Fibroblast of gingiva (primary cell): ENCODE data around the gene HACE1.
"Not testable (repeated sequence)": the region's sequence is repeated elsewhere in the genome, so short reads cannot be mapped to it uniquely, and the experiment has no call there.

ENCODE experiments used
- DNase-seq: peaks from one replicate; pipeline ENCODE4 v3.0.0-alpha.2; 2011; ENCODE audit warnings: low read depth

HACE1 gene

GRCh38 chr6:104859225-104860146 lies at the start of gene HACE1:
Gene HACE1, minus strand, starts transcription at chr6:104859919. Its CDS starts 277 bp downstream, at chr6:104859642.
- DNase-seq: peak; percentile 88

- DNase-seq: no peak
Measured at GRCh38 chr6:104908888-104909525, 49.3 kb upstream of the HACE1 start.

GRCh38 chr6:104908031-104908887 lies 48.5 kb upstream of the HACE1 start:
- no peak for DNase-seq

- DNase-seq: not testable (repeated sequence)
Measured at GRCh38 chr6:104898893-104899292, 39.2 kb upstream of the HACE1 start.

- DNase-seq: no peak
Measured at GRCh38 chr6:104896914-104897313, 37.2 kb upstream of the HACE1 start.

- no peak for DNase-seq
Measured at GRCh38 chr6:104888066-104888465, 28.3 kb upstream of the HACE1 start.

- peak; percentile 3 for DNase-seq
Measured at GRCh38 chr6:104887350-104887749, 27.6 kb upstream of the HACE1 start.

- no peak for DNase-seq
Measured at GRCh38 chr6:104885518-104886043, 25.9 kb upstream of the HACE1 start.

- no peak for DNase-seq
Measured at GRCh38 chr6:104884867-104885517, 25.3 kb upstream of the HACE1 start.

GRCh38 chr6:104881964-104882668 lies 22.4 kb upstream of the HACE1 start:
- DNase-seq: no peak

- DNase-seq: peak; percentile 38
Measured at GRCh38 chr6:104862456-104862855, 2.7 kb upstream of the HACE1 start.

- DNase-seq: no peak
Measured at GRCh38 chr6:104860221-104860620, 502 bp upstream of the HACE1 start.

GRCh38 chr6:104858642-104859041 lies 1.1 kb downstream of the HACE1 start:
- no peak for DNase-seq

GRCh38 chr6:104855507-104855906 lies 4.2 kb downstream of the HACE1 start:
- peak; percentile 27 for DNase-seq

- DNase-seq: not testable (repeated sequence)
Measured at GRCh38 chr6:104847721-104848120, 12.0 kb downstream of the HACE1 start.

- no peak for DNase-seq
Measured at GRCh38 chr6:104843229-104843628, 16.5 kb downstream of the HACE1 start.

GRCh38 chr6:104837158-104837557 lies 22.6 kb downstream of the HACE1 start:
- DNase-seq: no peak

- peak; percentile 62 for DNase-seq
Measured at GRCh38 chr6:104836479-104837020, 23.2 kb downstream of the HACE1 start.

GRCh38 chr6:104835782-104836181 lies 23.9 kb downstream of the HACE1 start:
- no peak for DNase-seq

GRCh38 chr6:104829183-104829958 lies 30.3 kb downstream of the HACE1 start:
- DNase-seq: no peak
